Activated CD8-positive, alpha-beta memory T cell treated with anti-CD3 and anti-CD28 coated beads, Interleukin-2, amount 10 ng/mL, durations not matched to agents 7 days and 5 days (primary cell): ENCODE measurements around the gene LAMA3. TPM values are rescaled to one million over a fixed set of nuclear protein-coding genes. Genes with fewer than 3 reads are reported as not detected.

Source experiments
- ATAC-seq: fragments of 150-1000 bp; cut with Tn5 transposase; one replicate; pipeline ENCODE4 v1.10.0; 2021; ENCODE audit warnings: moderate library complexity
- CTCF ChIA-PET: fragments of 350-600 bp; sonication (Branson Sonifier 250); formaldehyde crosslinking; loops from one replicate; lab custom pipeline; 2021; ENCODE audit warnings: antibody characterized with exemption; lab: Charles Lee
- DNase-seq: peaks from one replicate; pipeline ENCODE4 v3.0.0-alpha.2; 2020
- H3K27ac Mint-ChIP-seq: one replicate; pipeline ENCODE4 v1.8.0; 2021; ENCODE audit warnings: mild to moderate bottlenecking, mixed read lengths
- H3K27me3 Mint-ChIP-seq: one replicate; pipeline ENCODE4 v1.8.0; 2021; ENCODE audit warnings: mixed read lengths
- H3K36me3 Mint-ChIP-seq: one replicate; pipeline ENCODE4 v1.8.0; 2021; ENCODE audit warnings: mild to moderate bottlenecking, mixed read lengths
- H3K4me1 Mint-ChIP-seq: one replicate; pipeline ENCODE4 v1.8.0; 2021; ENCODE audit warnings: mixed read lengths
- H3K4me3 Mint-ChIP-seq: one replicate; pipeline ENCODE4 v1.8.0; 2021; ENCODE audit warnings: mild to moderate bottlenecking, moderate library complexity, mixed read lengths
- H3K9me3 Mint-ChIP-seq: one replicate; pipeline ENCODE4 v1.8.0; 2022; ENCODE audit warnings: low read depth, mixed read lengths
- total RNA-seq, 2 experiments: library from RNA; stranded (reverse); gene quantifications; one replicate each; pipeline ENCODE4 v1.2.3, GENCODE V29; 2021

The LAMA3 gene
- total RNA-seq, 2 experiments from 2014 or later, result 0.23 TPM; not detected in 1

GRCh38 chr18:23938901-23939341 lies 249.7 kb downstream of the LAMA3 start:
- CTCF ChIA-PET, result interaction anchor here (1.6 to 1.7 kb wide), 2 partner anchors 14 to 353 kb away, joined by 3 read pairs; partner anchors contain the start of gene NPC1
- Mint-ChIP-seq H3K36me3 (no peaks in the 10 kb centered on the region), H3K27me3 (peaks cover 42% of the 10 kb centered on the region), H3K4me3 (no peak overlapping the region), H3K4me1 (peaks cover 66% of the 10 kb centered on the region), H3K9me3 (no peaks in the 10 kb centered on the region), H3K27ac (no peak overlapping the region)
- ATAC-seq (no peak), DNase-seq (no peak)

DNA sequence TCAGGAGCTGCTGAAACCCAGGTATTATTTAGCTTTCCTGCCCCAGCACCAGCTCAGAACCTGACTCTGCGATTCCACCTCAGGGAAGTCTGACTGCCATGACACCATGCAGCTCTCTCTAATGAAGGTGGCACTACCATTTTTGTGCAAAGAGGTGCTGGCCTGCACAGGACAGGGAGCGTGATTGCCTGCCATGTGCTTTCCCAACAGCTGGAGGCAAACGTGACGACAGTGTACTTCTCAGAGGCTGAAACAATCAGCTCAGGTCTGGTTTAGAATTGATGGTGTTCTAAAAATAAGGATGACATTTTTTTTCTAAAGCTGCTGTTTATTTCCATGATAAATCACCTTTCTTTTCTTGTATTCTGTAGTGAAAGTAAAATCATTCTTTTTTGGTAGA lies 250.1 kb downstream of the LAMA3 start:
- no peak for DNase-seq
- CTCF ChIA-PET, result interaction anchor here (1.7 kb wide), 1 partner anchor 353 kb away, joined by 3 read pairs; the partner anchor contains the start of gene NPC1
- no peak overlapping the region for H3K27ac Mint-ChIP-seq

DNA sequence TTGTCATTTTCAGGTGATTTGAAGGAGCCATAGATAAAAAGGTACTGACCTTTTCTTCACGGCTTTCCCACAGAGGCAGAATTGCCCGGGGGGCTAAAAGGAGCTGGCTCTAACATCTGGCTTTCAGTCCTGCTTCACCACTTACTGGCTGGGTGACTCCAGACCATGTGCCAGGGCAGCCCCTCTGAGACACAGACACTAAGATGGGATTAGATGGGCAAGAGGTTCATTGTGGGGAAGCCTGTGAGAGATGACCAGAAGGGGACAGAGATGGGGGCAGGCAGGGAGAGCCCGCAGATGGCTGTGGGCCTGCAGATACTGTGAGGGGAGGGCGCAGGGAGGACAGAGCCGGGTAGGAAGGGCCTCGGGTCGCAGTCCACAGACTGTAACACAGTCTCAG lies 250.6 kb downstream of the LAMA3 start:
- no peak overlapping the region for H3K27ac Mint-ChIP-seq
- no peaks in the 10 kb centered on the region for H3K9me3 Mint-ChIP-seq
- ATAC-seq, result no peak
- CTCF ChIA-PET, result no interaction called here
- peaks cover 47% of the 10 kb centered on the region for H3K27me3 Mint-ChIP-seq
- H3K4me3 Mint-ChIP-seq, result no peak overlapping the region
- no peaks in the 10 kb centered on the region for H3K36me3 Mint-ChIP-seq
- peaks cover 59% of the 10 kb centered on the region for H3K4me1 Mint-ChIP-seq
- no peak for DNase-seq

More for the DNA sequence above, 250.1 kb downstream of the LAMA3 start:
- no peak for ATAC-seq
- peaks cover 46% of the 10 kb centered on the region for H3K27me3 Mint-ChIP-seq
- peaks cover 64% of the 10 kb centered on the region for H3K4me1 Mint-ChIP-seq
- no peaks in the 10 kb centered on the region for H3K9me3 Mint-ChIP-seq
- no peaks in the 10 kb centered on the region for H3K36me3 Mint-ChIP-seq
- H3K4me3 Mint-ChIP-seq, result no peak overlapping the region

- Mint-ChIP-seq H3K36me3 (no peaks in the 10 kb centered on the region), H3K27me3 (peaks cover 49% of the 10 kb centered on the region), H3K4me3 (no peak overlapping the region), H3K9me3 (no peaks in the 10 kb centered on the region), H3K27ac (no peak overlapping the region), H3K4me1 (peaks cover 42% of the 10 kb centered on the region)
- ATAC-seq, result no peak
- CTCF ChIA-PET, result interaction anchor here (0.6 kb wide), 1 partner anchor 33 kb away, joined by 3 read pairs; no protein-coding TSS in a partner anchor
- DNase-seq, result no peak
Measured at GRCh38 chr18:23941791-23942190, 252.5 kb downstream of the LAMA3 start.

- CTCF ChIA-PET, result interaction anchor here (0.6 to 1.2 kb wide), 4 partner anchors 9 to 50 kb away, joined by 3 to 4 read pairs (median 4); no protein-coding TSS in a partner anchor
- Mint-ChIP-seq H3K27ac (peak overlapping the region; percentile 8), H3K27me3 (peaks cover 47% of the 10 kb centered on the region), H3K4me3 (peak overlapping the region; percentile 30), H3K9me3 (no peaks in the 10 kb centered on the region), H3K4me1 (peaks cover 30% of the 10 kb centered on the region), H3K36me3 (no peaks in the 10 kb centered on the region)
- ATAC-seq (peak; percentile 75), DNase-seq (peak; percentile 78)
Measured at GRCh38 chr18:23943104-23943503, 253.9 kb downstream of the LAMA3 start.

- peaks cover 45% of the 10 kb centered on the region for H3K27me3 Mint-ChIP-seq
Measured at GRCh38 chr18:23943903-23944624, 254.8 kb downstream of the LAMA3 start.

DNA sequence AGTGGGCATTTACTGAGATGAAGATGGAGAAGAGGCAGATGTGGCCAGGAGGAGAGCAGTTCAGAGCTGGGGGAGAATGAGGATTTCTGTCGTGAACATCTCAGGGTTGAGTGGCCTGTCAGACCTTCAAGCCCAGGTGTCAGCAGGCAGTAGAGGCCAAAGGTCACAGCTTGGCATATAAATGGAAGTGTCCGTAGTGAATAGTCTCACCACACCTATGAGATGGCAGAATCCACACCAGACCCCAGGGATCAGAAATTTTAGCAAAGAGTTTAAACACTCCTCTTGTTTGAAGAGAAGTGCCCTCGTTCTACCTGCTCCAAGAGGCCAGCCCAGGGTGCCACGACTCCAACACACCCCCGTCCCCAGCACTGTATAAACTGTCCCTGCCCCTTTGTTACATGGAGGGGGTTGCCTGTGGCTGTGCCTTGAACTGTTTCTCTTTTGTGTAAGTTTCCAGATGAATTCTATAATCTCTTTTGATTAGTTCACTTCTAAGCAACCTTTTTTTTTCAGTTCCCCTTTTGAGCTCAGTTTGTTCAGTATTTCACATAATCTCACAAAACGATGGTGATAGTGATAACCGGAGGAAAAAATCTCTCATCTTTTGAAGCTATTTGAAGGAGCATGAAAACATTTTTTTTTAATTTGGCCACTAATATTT lies 256.3 kb downstream of the LAMA3 start:
- Mint-ChIP-seq H3K36me3 (no peaks in the 10 kb centered on the region), H3K27me3 (peaks cover 34% of the 10 kb centered on the region), H3K4me1 (peaks cover 16% of the 10 kb centered on the region), H3K27ac (no peak overlapping the region), H3K9me3 (no peaks in the 10 kb centered on the region), H3K4me3 (no peak overlapping the region)
- ATAC-seq (no peak), DNase-seq (no peak)
- CTCF ChIA-PET, result interaction anchor here (1.3 kb wide), 1 partner anchor 174 kb away, joined by 3 read pairs; no protein-coding TSS in a partner anchor

More at GRCh38 chr18:23943903-23944624, 254.8 kb downstream of the LAMA3 start:
- Mint-ChIP-seq H3K9me3 (no peaks in the 10 kb centered on the region), H3K4me3 (no peak overlapping the region), H3K4me1 (peaks cover 20% of the 10 kb centered on the region), H3K27ac (no peak overlapping the region), H3K36me3 (no peaks in the 10 kb centered on the region)
- CTCF ChIA-PET, result interaction anchor here (0.7 to 1.3 kb wide), 2 partner anchors 26 to 914 kb away, joined by 3 to 4 read pairs; no protein-coding TSS in a partner anchor
- no peak for ATAC-seq
- DNase-seq, result no peak

DNA sequence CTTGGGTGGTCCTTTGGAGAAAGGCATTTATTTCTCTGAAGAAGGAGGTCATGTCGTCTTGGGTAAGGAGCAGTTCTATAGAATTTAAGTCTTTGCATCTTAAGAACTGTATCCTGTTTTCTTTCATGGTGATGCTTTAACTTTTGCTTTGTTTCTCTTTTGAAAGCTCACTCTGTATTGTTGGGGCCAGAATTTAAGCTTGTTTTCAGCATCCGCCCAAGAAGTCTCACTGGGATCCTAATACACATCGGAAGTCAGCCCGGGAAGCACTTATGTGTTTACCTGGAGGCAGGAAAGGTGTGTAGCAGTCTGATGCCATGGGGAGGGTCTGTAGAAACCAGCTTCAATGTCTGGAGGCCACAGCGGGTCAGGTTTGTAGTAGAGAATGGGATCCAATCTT lies 260.6 kb downstream of the LAMA3 start:
- Mint-ChIP-seq H3K27ac (no peak overlapping the region), H3K36me3 (no peaks in the 10 kb centered on the region), H3K4me3 (no peak overlapping the region), H3K27me3 (peaks cover 22% of the 10 kb centered on the region), H3K4me1 (no peaks in the 10 kb centered on the region), H3K9me3 (no peaks in the 10 kb centered on the region)
- ATAC-seq, result no peak
- CTCF ChIA-PET, result interaction anchor here (0.8 to 1.6 kb wide), 4 partner anchors 9 to 31 kb away, joined by 3 to 5 read pairs (median 4); no protein-coding TSS in a partner anchor
- no peak for DNase-seq

DNA sequence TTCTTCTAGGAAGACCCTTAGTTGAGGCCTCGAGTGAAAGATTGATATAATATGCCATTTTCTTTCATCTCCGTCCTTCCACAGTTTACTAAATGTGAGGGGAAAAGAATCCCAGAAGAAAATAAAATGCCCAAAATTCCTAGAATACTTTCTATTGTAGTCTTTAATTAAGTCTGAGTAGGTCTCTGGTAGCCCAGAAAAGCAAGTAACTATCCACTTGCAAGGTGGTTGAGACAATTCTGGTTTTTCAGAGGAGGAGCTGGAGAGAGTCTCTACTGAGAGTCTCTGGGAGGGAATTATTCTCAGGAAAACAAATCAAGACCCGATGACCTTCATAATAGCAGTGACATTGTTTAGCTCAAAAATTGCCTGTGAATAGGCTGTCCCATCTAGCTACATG lies 261.4 kb downstream of the LAMA3 start:
- CTCF ChIA-PET, result interaction anchor here (1.4 to 1.6 kb wide), 3 partner anchors 8 to 18 kb away, joined by 3 to 5 read pairs (median 4); no protein-coding TSS in a partner anchor

DNA sequence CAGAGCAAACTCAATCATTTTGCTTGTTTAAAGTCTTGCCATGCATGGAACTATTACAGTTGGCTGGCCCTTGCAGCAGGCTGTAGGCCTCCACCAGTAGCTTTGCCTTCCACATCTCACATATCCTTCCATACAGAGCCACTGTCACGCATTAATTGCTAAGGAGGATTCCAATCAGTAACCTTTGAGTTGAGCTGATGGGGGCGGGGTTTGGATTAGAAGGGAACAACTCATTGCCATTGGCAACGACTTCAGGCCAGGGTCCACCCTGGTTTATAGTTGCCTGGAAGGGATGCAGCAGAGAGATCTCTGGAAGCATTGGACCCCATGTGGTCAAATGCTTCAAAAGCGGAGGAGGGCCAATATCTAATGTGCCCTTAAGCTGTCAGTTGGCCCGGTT lies 262.0 kb downstream of the LAMA3 start:
- CTCF ChIA-PET, result interaction anchor here (1.4 to 1.6 kb wide), 2 partner anchors 10 to 17 kb away, joined by 3 to 5 read pairs; no protein-coding TSS in a partner anchor
- no peak overlapping the region for H3K4me3 Mint-ChIP-seq
- ATAC-seq, result no peak
- DNase-seq, result no peak
- H3K27ac Mint-ChIP-seq, result no peak overlapping the region
- peaks cover 15% of the 10 kb centered on the region for H3K27me3 Mint-ChIP-seq
- no peaks in the 10 kb centered on the region for H3K36me3 Mint-ChIP-seq
- H3K9me3 Mint-ChIP-seq, result no peaks in the 10 kb centered on the region
- no peaks in the 10 kb centered on the region for H3K4me1 Mint-ChIP-seq

More for the DNA sequence above, 261.4 kb downstream of the LAMA3 start:
- DNase-seq (no peak), ATAC-seq (no peak)
- H3K4me3 Mint-ChIP-seq, result no peak overlapping the region
- no peak overlapping the region for H3K27ac Mint-ChIP-seq
- H3K27me3 Mint-ChIP-seq, result peaks cover 17% of the 10 kb centered on the region
- no peaks in the 10 kb centered on the region for H3K9me3 Mint-ChIP-seq
- no peaks in the 10 kb centered on the region for H3K36me3 Mint-ChIP-seq
- no peaks in the 10 kb centered on the region for H3K4me1 Mint-ChIP-seq

- ATAC-seq (no peak), DNase-seq (no peak)
- Mint-ChIP-seq H3K4me3 (no peak overlapping the region), H3K27ac (no peak overlapping the region), H3K27me3 (peaks cover 20% of the 10 kb centered on the region), H3K9me3 (no peaks in the 10 kb centered on the region), H3K36me3 (no peaks in the 10 kb centered on the region), H3K4me1 (no peaks in the 10 kb centered on the region)
- CTCF ChIA-PET, result interaction anchor here (1.1 to 1.5 kb wide), 2 partner anchors 12 to 35 kb away, joined by 3 to 5 read pairs; no protein-coding TSS in a partner anchor
Measured at GRCh38 chr18:23953984-23954383, 264.7 kb downstream of the LAMA3 start.

GRCh38 chr18:23956483-23956882 lies 267.2 kb downstream of the LAMA3 start:
- H3K27me3 Mint-ChIP-seq, result peaks cover 19% of the 10 kb centered on the region
- CTCF ChIA-PET, result no interaction called here
- no peak for ATAC-seq
- H3K36me3 Mint-ChIP-seq, result no peaks in the 10 kb centered on the region
- no peak overlapping the region for H3K27ac Mint-ChIP-seq
- no peaks in the 10 kb centered on the region for H3K9me3 Mint-ChIP-seq
- H3K4me1 Mint-ChIP-seq, result no peaks in the 10 kb centered on the region
- no peak for DNase-seq
- H3K4me3 Mint-ChIP-seq, result no peak overlapping the region

- Mint-ChIP-seq H3K4me1 (no peaks in the 10 kb centered on the region), H3K4me3 (no peak overlapping the region), H3K9me3 (no peaks in the 10 kb centered on the region), H3K27ac (no peak overlapping the region), H3K36me3 (no peaks in the 10 kb centered on the region), H3K27me3 (peaks cover 19% of the 10 kb centered on the region)
- CTCF ChIA-PET, result interaction anchor here (1.8 kb wide), 2 partner anchors 8 to 40 kb away, joined by 4 read pairs; no protein-coding TSS in a partner anchor
- ATAC-seq, result no peak
- no peak for DNase-seq
Measured at GRCh38 chr18:23958036-23958435, 268.8 kb downstream of the LAMA3 start.
